HTERT RPE-1 (cell line): ENCODE results near the gene ZSCAN31.
"Not testable (repeated sequence)": the region's sequence is repeated elsewhere in the genome, so short reads cannot be mapped to it uniquely, and the experiment has no call there.

ENCODE experiments used
- in situ Hi-C: fragments of 300-500 bp; cut with MboI; formaldehyde crosslinking; loops from 4 replicates; pipeline ENCODE4 v1.14.3; 2020; ENCODE audit warnings: low sequenced_read_pairs

The ZSCAN31 gene

DNA sequence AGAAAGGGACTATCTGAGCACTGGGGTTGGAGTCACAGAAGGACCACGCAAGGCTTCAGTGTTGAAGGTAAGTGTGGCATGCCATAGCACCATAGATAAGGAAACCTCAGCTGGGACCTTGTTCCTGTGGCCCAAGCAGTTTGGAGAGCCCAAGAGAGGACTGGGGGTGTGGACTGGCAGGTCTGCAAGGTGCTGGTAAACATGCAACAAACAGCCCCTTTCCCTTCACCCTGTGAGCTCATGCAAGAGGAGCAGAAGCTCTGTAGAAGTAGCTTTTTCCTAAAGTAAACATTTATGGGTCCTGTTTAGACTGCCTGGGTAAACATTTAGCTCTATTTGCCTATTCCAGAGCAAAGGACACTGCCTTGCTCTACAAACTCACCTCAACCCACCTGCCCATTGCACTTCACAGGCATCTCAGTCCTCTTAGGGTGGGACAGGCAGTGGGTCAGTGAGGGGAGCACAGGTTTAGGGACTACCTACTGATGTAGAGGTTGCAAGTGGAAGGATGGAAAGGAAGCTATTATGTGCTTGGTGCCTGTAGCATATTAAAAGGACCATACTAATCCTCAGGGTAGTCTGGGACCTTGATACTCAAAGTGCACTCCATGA, 12.0 kb downstream of the ZSCAN31 start:
- in situ Hi-C loops, result no loop called here

DNA sequence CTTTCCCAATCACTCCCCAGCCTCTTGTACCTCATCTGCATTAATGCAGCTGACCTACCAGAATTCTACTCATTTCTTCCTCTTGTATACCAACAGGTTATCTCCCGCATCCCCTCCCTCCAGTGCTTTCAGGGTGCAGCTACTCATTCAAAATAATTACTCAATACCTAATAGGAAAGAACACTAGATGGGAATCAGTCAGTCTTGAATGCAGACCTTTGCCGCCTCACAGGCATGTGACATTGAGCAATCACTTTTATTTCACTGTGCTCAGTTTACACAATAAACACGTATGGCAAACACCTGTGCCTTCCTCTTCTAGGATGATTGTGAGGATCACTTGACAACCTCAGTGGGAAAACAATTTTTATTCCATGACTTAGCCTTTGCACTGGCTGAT, 13.3 kb downstream of the ZSCAN31 start:
- in situ Hi-C loops, result no loop called here

DNA sequence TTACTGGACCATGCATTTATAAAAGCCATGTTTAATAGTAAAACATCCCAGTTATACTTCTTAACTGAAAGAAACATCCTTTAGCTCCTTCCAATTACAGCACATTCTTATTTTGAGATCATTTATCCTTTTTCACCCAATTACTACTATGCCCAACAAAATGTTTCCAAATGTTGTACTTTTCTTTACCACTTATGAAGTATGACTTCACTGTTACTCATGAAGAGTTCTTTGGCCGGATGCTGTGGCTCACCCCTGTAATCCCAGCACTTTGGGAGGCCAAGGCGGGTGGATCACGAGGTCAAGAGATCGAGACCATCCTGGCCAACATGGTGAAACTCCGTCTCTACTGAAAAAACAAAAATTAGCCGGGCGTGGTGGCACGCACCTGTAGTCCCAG, 18.1 kb downstream of the ZSCAN31 start:
- in situ Hi-C loops, result not testable (repeated sequence)

DNA sequence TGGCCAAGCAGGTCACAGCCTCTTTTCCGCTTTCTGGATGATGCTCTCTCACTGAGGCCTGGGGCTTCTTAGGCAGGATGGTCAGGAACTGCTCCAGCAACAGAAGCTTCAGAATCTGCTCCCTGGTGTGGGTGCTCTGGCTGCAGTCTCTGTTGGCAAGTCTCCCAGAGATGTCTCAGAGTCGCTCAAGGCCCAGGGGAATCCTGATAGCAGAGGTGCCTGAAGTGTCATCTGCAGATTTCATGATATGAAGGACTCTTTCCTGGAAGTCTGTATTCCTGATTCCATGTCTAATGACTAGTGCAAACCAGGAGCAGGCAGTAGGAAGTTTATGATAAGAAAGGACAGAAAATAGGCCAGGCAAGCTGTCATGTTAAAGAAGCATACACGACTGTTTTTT, 20.3 kb downstream of the ZSCAN31 start:
- in situ Hi-C loops, result no loop called here

DNA sequence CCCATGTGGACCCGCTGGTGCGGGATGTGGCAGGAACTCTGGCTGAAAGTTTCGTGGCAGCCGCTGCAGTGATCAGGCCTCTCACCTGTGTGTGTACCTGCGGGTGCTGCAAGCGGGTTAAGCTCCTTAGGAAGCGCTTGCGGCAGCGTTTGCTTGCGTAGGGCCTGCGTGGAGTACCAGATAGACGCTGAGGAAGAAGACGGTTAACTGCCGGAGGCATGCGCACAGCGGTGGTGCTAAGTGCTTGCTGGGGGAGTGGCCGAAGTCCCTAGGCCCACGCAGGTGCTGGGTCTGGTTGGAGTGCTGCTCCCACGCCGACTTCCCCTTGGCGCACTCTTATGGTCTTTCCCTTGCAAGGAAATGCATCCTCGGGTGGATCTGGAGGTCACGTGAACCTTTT, 23.0 kb downstream of the ZSCAN31 start:
- in situ Hi-C loops, result no loop called here

DNA sequence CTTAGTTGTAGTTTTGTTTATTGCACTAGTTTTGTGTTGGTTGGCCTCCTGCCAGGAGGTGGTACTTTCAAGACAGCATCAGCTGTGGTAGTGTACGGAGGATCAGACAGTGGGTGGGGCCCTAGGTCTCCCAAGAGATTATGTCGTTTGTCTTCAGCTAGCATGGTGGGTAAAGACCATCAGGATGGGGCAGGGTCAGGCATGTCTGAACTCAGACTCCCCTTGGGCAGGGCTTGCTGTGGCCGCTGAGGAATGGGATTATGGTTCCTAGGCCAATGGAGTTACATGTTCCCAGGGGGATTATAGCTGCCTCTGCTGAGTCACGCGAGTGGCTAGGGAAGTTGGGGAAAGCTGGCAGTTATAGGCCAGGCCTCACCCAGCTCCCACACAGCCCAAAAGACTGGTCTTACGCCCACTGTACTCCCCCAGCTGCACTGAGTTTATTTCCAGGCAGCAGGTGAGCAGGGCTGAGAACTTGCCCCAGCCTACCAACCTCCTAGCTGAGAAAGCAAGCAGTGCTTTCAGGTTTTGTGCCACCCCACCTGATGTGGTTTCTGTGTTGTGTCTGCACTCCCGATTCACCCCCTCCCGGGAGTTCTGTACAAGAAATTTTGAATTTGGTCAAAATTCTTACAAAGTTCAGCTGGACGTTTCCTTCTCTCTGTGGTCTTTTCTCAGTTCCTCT, 24.7 kb downstream of the ZSCAN31 start:
- in situ Hi-C loops, result no loop called here

DNA sequence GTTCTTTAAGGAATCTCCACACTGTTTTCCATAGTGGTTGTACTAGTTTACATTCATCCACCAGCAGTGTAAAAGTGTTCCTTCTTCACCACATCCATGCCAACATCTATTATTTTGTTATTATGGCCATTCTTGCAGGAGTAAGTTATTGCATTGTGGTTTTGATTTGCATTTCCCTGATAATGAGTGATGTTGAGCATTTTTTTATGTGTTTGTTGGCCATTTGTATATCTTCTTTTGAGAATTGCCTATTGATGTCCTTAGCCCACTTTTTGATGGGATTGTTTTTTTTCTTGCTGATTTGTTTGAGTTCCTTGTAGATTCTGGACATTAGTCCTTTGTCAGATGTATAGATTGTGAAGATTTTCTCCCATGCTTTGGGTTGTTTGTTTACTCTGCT, 29.6 kb downstream of the ZSCAN31 start:
- in situ Hi-C loops, result not testable (repeated sequence)

DNA sequence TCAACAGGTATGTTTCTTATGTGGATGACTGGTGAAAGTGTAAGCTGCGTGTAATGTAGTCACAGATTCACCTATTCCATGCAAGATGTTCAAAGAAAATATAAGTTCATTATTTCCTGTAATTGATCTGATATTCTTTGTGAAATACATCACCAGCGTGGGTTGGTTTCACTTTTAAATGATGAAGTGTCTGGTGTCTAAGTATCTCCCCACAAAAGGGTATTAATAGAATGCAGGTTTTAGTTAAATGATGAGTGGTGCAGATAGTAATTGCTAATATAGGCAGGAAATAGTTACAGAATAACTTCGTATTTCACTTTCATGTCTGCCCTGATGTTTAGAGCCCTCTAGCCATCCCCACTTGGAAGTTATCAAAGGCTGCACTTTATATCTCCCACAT, 32.4 kb downstream of the ZSCAN31 start:
- in situ Hi-C loops, result no loop called here

DNA sequence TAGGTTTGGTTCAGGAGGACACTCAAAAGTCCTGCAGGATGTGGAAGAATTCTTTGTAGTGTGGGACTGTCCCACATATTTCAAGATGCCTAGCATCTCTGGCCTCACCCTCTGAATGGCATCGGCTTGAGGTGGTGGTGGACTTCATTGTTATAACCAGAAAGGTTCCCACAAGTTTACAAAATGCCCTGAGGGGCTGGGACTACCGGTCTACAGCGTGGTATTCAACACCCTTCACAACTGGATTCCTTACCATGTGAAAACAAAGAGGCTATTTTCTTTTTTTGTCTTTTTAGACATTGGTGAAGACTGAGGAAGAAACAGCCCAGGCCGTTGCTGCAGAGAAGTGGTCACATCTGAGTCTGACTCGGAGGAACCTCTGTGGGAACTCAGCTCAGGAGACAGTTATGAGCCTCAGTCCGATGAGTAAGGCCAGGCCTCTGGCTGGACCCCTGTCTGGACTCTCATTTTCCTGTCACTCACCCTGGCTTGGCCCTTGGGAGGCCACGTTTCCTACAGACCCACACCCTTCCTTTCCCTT, 39.4 kb downstream of the ZSCAN31 start:
- in situ Hi-C loops, result no loop called here

DNA sequence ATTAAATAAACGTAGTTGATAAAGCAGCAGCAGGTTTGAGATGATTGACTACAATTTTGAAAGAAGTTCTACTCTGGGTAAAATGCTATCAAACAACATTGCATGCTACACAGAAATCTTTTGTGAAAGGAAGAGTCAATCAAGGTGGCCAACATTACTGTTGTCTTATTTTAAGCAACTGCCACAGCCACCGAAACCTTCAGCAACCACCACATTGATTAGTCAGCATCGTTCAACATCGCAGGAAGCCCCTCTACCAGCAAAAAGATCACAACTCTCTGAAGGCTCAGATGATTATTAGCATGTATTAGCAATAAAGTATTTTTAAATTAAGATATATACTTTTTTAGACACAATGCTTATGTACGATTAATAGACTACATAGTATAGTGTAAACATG, 40.6 kb downstream of the ZSCAN31 start:
- in situ Hi-C loops, result no loop called here

DNA sequence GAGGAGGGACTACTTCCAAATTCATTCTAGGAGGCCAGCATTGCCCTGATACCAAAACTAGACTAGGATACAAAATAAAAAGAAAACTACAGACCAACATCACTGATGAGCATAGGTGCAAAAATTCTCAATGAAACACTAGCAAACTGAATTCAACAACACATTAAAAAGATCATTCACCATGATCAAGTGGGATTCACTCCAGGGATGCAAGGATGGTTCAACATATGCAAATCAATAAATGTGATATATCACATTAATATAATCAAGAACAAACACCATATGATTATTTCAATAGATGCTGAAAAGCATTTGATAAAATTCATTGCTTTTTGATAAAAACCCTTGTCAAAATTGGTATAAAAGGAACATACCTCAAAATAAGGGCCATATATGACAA, 44.4 kb downstream of the ZSCAN31 start:
- in situ Hi-C loops, result no loop called here

DNA sequence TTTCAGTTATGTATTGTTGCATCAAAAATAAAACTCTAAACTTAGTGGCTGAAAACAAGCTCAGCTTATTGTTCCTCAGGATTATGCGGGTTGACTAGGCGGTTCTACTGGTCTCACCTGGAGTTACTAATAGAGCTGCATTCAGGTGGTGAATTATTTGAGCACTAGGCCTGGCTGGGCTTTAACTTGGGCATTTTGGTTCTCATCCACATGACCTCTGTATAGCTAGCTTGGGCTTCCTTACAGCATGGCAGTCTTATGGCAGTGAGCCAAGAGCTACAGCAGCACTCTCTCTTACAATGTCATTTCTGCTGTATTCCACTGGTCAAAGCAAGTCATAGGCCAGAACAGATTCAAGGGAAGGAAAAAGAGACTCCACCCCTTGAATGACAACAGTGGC, 53.0 kb downstream of the ZSCAN31 start:
- in situ Hi-C loops, result no loop called here

DNA sequence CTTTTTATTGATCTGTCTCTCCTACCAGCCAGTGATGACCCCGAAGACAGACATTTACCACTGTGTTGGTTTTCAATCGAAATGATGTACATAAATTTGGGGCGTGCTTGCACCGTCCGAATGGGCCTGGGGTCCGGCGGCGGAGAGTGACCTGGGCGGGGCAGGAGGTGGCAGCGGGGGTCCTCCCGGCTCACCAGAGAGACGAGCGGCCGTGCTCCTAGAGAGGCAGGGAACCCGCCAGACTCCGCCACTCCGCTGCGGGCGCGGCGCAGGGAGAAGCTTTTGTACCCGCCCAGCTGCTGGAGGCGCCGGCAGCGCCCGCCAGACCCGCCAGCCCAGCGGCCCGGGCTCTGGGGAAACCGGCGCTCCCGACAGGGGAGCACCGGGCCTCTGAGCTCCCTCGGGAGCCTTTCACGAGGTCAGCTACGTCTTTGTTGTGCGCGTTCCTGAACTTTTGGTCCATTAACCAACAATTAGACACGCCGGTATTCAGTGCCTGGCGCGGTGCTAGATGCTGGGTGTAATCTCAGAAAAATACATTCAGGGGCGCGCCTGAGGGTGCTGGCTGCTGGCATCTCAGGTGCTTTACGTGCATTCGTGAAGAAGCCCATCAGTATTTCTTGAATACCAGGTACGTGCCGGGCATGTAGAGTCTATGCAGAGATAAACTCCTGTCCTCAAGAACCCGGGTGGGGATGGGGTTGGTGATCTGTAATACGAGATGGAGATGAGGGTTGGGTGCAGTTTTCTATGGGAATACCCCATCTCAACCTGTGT, 54.5 kb downstream of the ZSCAN31 start, which contains the start of gene PGBD1:
Gene PGBD1, plus strand, starts transcription at position 285 of the 777 bp plus-strand sequence. CDS start 2,242 bp downstream, outside the sequence.
- in situ Hi-C loops, result no loop called here

DNA sequence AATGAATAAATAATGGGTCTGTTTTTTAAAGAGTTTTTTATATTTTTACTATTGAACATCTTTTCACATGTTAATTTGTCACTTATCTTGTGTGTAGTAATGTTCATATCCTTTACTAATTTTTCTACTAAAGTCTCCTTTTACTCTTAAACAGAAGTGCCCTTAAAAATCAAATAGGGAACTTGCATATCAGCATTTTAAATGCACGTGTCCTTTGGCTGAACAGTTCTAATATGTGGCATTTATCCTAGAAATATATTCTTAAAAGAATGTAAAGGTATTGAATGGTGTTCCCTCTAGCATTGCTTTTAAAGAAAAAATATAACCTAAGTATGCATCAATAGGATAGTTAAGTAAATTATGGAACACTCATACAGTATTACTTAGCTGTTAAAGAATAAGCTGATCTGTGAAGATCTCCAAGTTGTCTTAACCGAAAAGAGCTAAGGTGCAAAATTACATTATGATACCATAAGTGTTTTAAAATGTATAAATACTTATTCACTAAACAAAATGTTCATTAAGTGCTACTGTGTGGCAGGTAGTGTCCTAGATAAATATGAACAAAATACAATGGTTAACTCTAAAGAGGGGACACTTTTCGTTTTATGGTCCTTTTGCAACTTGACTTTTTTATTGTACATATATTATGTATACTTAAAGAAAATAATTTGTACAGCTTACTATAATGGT, 55.2 kb downstream of the ZSCAN31 start:
- in situ Hi-C loops, result no loop called here

DNA sequence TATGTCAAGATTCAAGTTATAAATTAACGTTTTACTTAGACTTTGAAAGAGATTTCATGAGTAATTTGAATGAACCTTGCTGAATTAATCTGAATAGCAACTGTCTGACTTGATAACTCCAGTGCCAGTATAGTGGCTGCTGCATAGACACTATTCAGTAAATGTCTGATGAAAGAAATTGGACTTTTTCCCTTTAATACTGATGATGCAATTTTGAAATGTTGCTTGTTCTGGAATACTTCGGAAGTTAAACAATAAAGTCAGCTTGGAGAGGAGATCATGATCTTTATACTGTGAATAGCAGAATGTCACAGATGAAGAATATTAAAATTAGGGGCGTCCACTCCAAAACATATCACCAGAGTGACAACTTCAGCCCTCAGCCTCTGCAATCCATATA, 58.2 kb downstream of the ZSCAN31 start:
- in situ Hi-C loops, result no loop called here

DNA sequence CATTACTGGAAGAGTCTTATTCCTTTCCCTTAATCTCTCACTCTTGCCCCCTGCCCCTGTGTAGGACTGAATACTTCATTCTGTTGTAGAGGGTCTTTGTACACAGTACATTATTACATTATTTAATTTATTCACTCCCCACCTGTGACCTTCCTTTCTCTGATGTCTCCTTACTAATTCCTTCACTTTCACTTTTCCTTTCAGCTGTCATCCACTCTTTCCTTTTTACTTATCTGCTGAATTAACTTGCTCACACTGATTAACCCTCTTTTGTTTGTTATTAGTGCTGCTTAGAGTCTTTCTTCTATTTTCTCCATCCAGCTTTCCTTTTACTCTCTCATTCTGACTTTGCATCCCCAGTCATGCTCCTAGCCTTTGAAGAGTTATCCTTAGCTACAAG, 61.1 kb downstream of the ZSCAN31 start:
- in situ Hi-C loops, result no loop called here
